ENCODE measurements around the gene DHX15.

DHX15 gene

GRCh38 chr4:24564488-24564887 is 19.9 kb downstream of the DHX15 start:
- H3K23ac ChIP-seq (ENCODE audit: low read depth, low read length, poor library complexity): no peak overlapping the region
- H4K8ac ChIP-seq (ENCODE audit: low read depth, low read length): no peak overlapping the region
- H3K9ac ChIP-seq (ENCODE audit: low read depth, low read length, poor library complexity): no peak overlapping the region
- H3K36me3 ChIP-seq (replicated peaks in 1 of 2; ENCODE audit: control insufficient read depth in 2 of 2, insufficient read depth in 2 of 2, low read length in 2 of 2): peaks cover 13 to 95% of the 10 kb centered on the region in 2 donors
- DNase-seq (ENCODE audit: low spot score): no peak
- no peak overlapping the region for H3K14ac ChIP-seq (ENCODE audit: low read length)
- H2BK12ac ChIP-seq (ENCODE audit: low read length): no peak overlapping the region
- WGBS, 2 donors (ENCODE audit: extremely low coverage in 2 of 2, insufficient read length in 2 of 2, insufficient replicate concordance in 1 of 2): no CpG with 5 or more reads among the region's 2 CpGs
- H2AK5ac ChIP-seq (ENCODE audit: low read depth, low read length): no peak overlapping the region
- no peak overlapping the region for H3K4me3 ChIP-seq (ENCODE audit: low read length in 2 of 2)
- no peak overlapping the region for H2AFZ ChIP-seq (ENCODE audit: low read length)
- H3K27ac ChIP-seq (replicated peaks; ENCODE audit: low read length): no peak overlapping the region
- no peak overlapping the region for H3K18ac ChIP-seq (ENCODE audit: low read length)
- H4K91ac ChIP-seq (ENCODE audit: low read depth, low read length, poor library complexity): no peak overlapping the region
- H2BK15ac ChIP-seq (ENCODE audit: low read length): no peak overlapping the region
- H2BK120ac ChIP-seq (ENCODE audit: low read depth, low read length): no peak overlapping the region
- H3K4ac ChIP-seq (ENCODE audit: low read length): no peak overlapping the region
- H3K4me2 ChIP-seq (ENCODE audit: insufficient read depth, low read length, poor library complexity, severe bottlenecking): no peak overlapping the region
- no peak overlapping the region for H2BK5ac ChIP-seq (ENCODE audit: low read length)
- H3K9me3 ChIP-seq (replicated peaks in 1 of 2; ENCODE audit: control insufficient read depth in 2 of 2, insufficient read depth in 1 of 2, low read depth in 1 of 2, low read length in 2 of 2): peaks cover 0 to 31% of the 10 kb centered on the region in 2 donors
- H3K27me3 ChIP-seq (ENCODE audit: control insufficient read depth in 3 of 3, insufficient read depth in 3 of 3, low read depth in 1 of 3, low read length in 3 of 3): no peaks in the 10 kb centered on the region
- no peaks in the 10 kb centered on the region for H3K4me1 ChIP-seq (ENCODE audit: control insufficient read depth in 2 of 2, insufficient read depth in 1 of 2, low read depth in 1 of 2, low read length in 2 of 2)
- H3K79me1 ChIP-seq (ENCODE audit: low read depth, low read length): no peaks in the 10 kb centered on the region

- Histone ChIP-seq H4K91ac (ENCODE audit: low read depth, low read length, poor library complexity) (no peak overlapping the region), H2BK12ac (ENCODE audit: low read length) (no peak overlapping the region), H3K9me3 (replicated peaks in 1 of 2; ENCODE audit: control insufficient read depth in 2 of 2, insufficient read depth in 1 of 2, low read depth in 1 of 2, low read length in 2 of 2) (peaks cover 0 to 20% of the 10 kb centered on the region in 2 donors), H2BK120ac (ENCODE audit: low read depth, low read length) (no peak overlapping the region), H3K4ac (ENCODE audit: low read length) (no peak overlapping the region), H3K4me1 (ENCODE audit: control insufficient read depth in 2 of 2, insufficient read depth in 1 of 2, low read depth in 1 of 2, low read length in 2 of 2) (peaks cover 0 to 1% of the 10 kb centered on the region in 2 donors), H3K14ac (ENCODE audit: low read length) (no peak overlapping the region), H3K4me3 (ENCODE audit: low read length in 2 of 2) (no peak overlapping the region), H3K36me3 (replicated peaks in 1 of 2; ENCODE audit: control insufficient read depth in 2 of 2, insufficient read depth in 2 of 2, low read length in 2 of 2) (peaks cover 13 to 98% of the 10 kb centered on the region in 2 donors), H3K27ac (replicated peaks; ENCODE audit: low read length) (no peak overlapping the region), H3K18ac (ENCODE audit: low read length) (no peak overlapping the region), H3K79me1 (ENCODE audit: low read depth, low read length) (no peaks in the 10 kb centered on the region), H3K9ac (ENCODE audit: low read depth, low read length, poor library complexity) (no peak overlapping the region), H2AK5ac (ENCODE audit: low read depth, low read length) (no peak overlapping the region), H2BK5ac (ENCODE audit: low read length) (no peak overlapping the region), H3K27me3 (ENCODE audit: control insufficient read depth in 3 of 3, insufficient read depth in 3 of 3, low read depth in 1 of 3, low read length in 3 of 3) (no peaks in the 10 kb centered on the region), H3K4me2 (ENCODE audit: insufficient read depth, low read length, poor library complexity, severe bottlenecking) (no peak overlapping the region), H3K23ac (ENCODE audit: low read depth, low read length, poor library complexity) (no peak overlapping the region), H2BK15ac (ENCODE audit: low read length) (no peak overlapping the region), H2AFZ (ENCODE audit: low read length) (no peak overlapping the region), H4K8ac (ENCODE audit: low read depth, low read length) (no peak overlapping the region)
- WGBS, 2 donors (ENCODE audit: extremely low coverage in 2 of 2, insufficient read length in 2 of 2, insufficient replicate concordance in 1 of 2): no CpG with 5 or more reads among the region's 8 CpGs
- no peak for DNase-seq (ENCODE audit: low spot score)
Observed at GRCh38 chr4:24561438-24562139, 22.8 kb downstream of the DHX15 start.

GRCh38 chr4:24560868-24561368 is 23.4 kb downstream of the DHX15 start:
- Histone ChIP-seq H2BK5ac (ENCODE audit: low read length) (no peak overlapping the region), H2AFZ (ENCODE audit: low read length) (no peak overlapping the region), H3K9me3 (replicated peaks in 1 of 2; ENCODE audit: control insufficient read depth in 2 of 2, insufficient read depth in 1 of 2, low read depth in 1 of 2, low read length in 2 of 2) (peaks cover 0 to 20% of the 10 kb centered on the region in 2 donors), H2AK5ac (ENCODE audit: low read depth, low read length) (no peak overlapping the region), H3K79me1 (ENCODE audit: low read depth, low read length) (no peaks in the 10 kb centered on the region), H3K23ac (ENCODE audit: low read depth, low read length, poor library complexity) (no peak overlapping the region), H4K91ac (ENCODE audit: low read depth, low read length, poor library complexity) (no peak overlapping the region), H3K4me2 (ENCODE audit: insufficient read depth, low read length, poor library complexity, severe bottlenecking) (no peak overlapping the region), H3K9ac (ENCODE audit: low read depth, low read length, poor library complexity) (no peak overlapping the region), H3K14ac (ENCODE audit: low read length) (no peak overlapping the region), H3K4ac (ENCODE audit: low read length) (no peak overlapping the region), H3K4me3 (ENCODE audit: low read length in 2 of 2) (no peak overlapping the region), H3K27me3 (ENCODE audit: control insufficient read depth in 3 of 3, insufficient read depth in 3 of 3, low read depth in 1 of 3, low read length in 3 of 3) (no peaks in the 10 kb centered on the region), H4K8ac (ENCODE audit: low read depth, low read length) (no peak overlapping the region), H3K36me3 (replicated peaks in 1 of 2; ENCODE audit: control insufficient read depth in 2 of 2, insufficient read depth in 2 of 2, low read length in 2 of 2) (peaks cover 9 to 98% of the 10 kb centered on the region in 2 donors), H2BK120ac (ENCODE audit: low read depth, low read length) (no peak overlapping the region), H3K4me1 (ENCODE audit: control insufficient read depth in 2 of 2, insufficient read depth in 1 of 2, low read depth in 1 of 2, low read length in 2 of 2) (peaks cover 0 to 1% of the 10 kb centered on the region in 2 donors), H2BK12ac (ENCODE audit: low read length) (no peak overlapping the region), H3K18ac (ENCODE audit: low read length) (no peak overlapping the region), H2BK15ac (ENCODE audit: low read length) (no peak overlapping the region), H3K27ac (replicated peaks; ENCODE audit: low read length) (no peak overlapping the region)
- no peak for DNase-seq (ENCODE audit: low spot score)
- WGBS, 2 donors (ENCODE audit: extremely low coverage in 2 of 2, insufficient read length in 2 of 2, insufficient replicate concordance in 1 of 2): no CpG with 5 or more reads among the region's 3 CpGs

- Histone ChIP-seq H3K9ac (ENCODE audit: low read depth, low read length, poor library complexity) (no peak overlapping the region), H3K9me3 (replicated peaks in 1 of 2; ENCODE audit: control insufficient read depth in 2 of 2, insufficient read depth in 1 of 2, low read depth in 1 of 2, low read length in 2 of 2) (peaks cover 0 to 15% of the 10 kb centered on the region in 2 donors), H2BK5ac (ENCODE audit: low read length) (no peak overlapping the region), H3K4me1 (ENCODE audit: control insufficient read depth in 2 of 2, insufficient read depth in 1 of 2, low read depth in 1 of 2, low read length in 2 of 2) (peaks cover 0 to 1% of the 10 kb centered on the region in 2 donors), H3K4me3 (ENCODE audit: low read length in 2 of 2) (no peak overlapping the region), H2BK15ac (ENCODE audit: low read length) (no peak overlapping the region), H3K79me1 (ENCODE audit: low read depth, low read length) (no peaks in the 10 kb centered on the region), H4K8ac (ENCODE audit: low read depth, low read length) (no peak overlapping the region), H2AFZ (ENCODE audit: low read length) (no peak overlapping the region), H3K4ac (ENCODE audit: low read length) (no peak overlapping the region), H4K91ac (ENCODE audit: low read depth, low read length, poor library complexity) (no peak overlapping the region), H3K18ac (ENCODE audit: low read length) (no peak overlapping the region), H2AK5ac (ENCODE audit: low read depth, low read length) (no peak overlapping the region), H3K27me3 (ENCODE audit: control insufficient read depth in 3 of 3, insufficient read depth in 3 of 3, low read depth in 1 of 3, low read length in 3 of 3) (no peaks in the 10 kb centered on the region), H3K36me3 (replicated peaks in 1 of 2; ENCODE audit: control insufficient read depth in 2 of 2, insufficient read depth in 2 of 2, low read length in 2 of 2) (peaks cover 8 to 98% of the 10 kb centered on the region in 2 donors), H2BK120ac (ENCODE audit: low read depth, low read length) (no peak overlapping the region), H3K23ac (ENCODE audit: low read depth, low read length, poor library complexity) (no peak overlapping the region), H3K14ac (ENCODE audit: low read length) (no peak overlapping the region), H3K27ac (replicated peaks; ENCODE audit: low read length) (no peak overlapping the region), H3K4me2 (ENCODE audit: insufficient read depth, low read length, poor library complexity, severe bottlenecking) (no peak overlapping the region), H2BK12ac (ENCODE audit: low read length) (no peak overlapping the region)
- no CpG with 5 or more reads among the region's 2 CpGs for WGBS, 2 donors (ENCODE audit: extremely low coverage in 2 of 2, insufficient read length in 2 of 2, insufficient replicate concordance in 1 of 2)
- no peak for DNase-seq (ENCODE audit: low spot score)
Observed at GRCh38 chr4:24559889-24560288, 24.5 kb downstream of the DHX15 start.

Data from neuronal stem cell (in vitro differentiated cells).